B cell (primary cell): Measurements from ENCODE around the gene NCAPH2.

Experiments
- CTCF ChIP-seq: fragments of 200-600 bp; IDR thresholded peaks from one replicate; pipeline ENCODE4 v1.8.0; 2022; ENCODE audit warnings: antibody characterized with exemption, mild to moderate bottlenecking
- EZH2 ChIP-seq: IDR thresholded peaks from 2 replicates; pipeline ENCODE4 v1.6.1; 2012; ENCODE audit warnings: borderline replicate concordance, low read depth, mild to moderate bottlenecking, moderate library complexity, low read length; ENCODE audit not compliant: insufficient read depth, poor library complexity, severe bottlenecking

- TF ChIP-seq CTCF (no peak), EZH2 (no peak)
These were observed 14.9 kb downstream of the NCAPH2 start for GRCh38 chr22:50522806-50523438.
